HepG2 (cell line): Measurements from ENCODE around the gene FDXACB1. TPM values are rescaled to one million over a fixed set of nuclear protein-coding genes. Genes with fewer than 3 reads are reported as not detected.

Experiments used
- CREBL2 ChIP-seq: sonication (generic); formaldehyde crosslinking; IDR thresholded peaks from 2 replicates; pipeline ENCODE4 v1.8.1; 2023; ENCODE audit warnings: missing genetic modification reagents, mild to moderate bottlenecking, borderline replicate concordance
- DRAP1 ChIP-seq: IDR thresholded peaks from 2 replicates; pipeline ENCODE4 v1.6.1; 2016; ENCODE audit warnings: missing genetic modification reagents, missing compliant biosample characterization
- ERF ChIP-seq: IDR thresholded peaks from 2 replicates; pipeline ENCODE4 v1.6.1; 2018; ENCODE audit warnings: missing biosample characterization, missing genetic modification reagents
- FLYWCH1 ChIP-seq: sonication (generic); formaldehyde crosslinking; IDR thresholded peaks from 2 replicates; pipeline ENCODE4 v1.8.1; 2023; ENCODE audit warnings: mild to moderate bottlenecking, missing genetic modification reagents
- FOXO4 ChIP-seq: sonication (generic); formaldehyde crosslinking; conservative IDR thresholded peaks from 2 replicates; pipeline ENCODE4 v1.8.1; 2023; ENCODE audit warnings: missing genetic modification reagents
- MAX ChIP-seq: IDR thresholded peaks from 2 replicates; pipeline ENCODE4 v1.6.1; 2012; ENCODE audit warnings: inconsistent platforms
- NRL ChIP-seq: sonication (generic); formaldehyde crosslinking; IDR thresholded peaks from 2 replicates; pipeline ENCODE4 v1.5.0; 2020; ENCODE audit warnings: missing genetic modification reagents, mild to moderate bottlenecking, moderate library complexity, borderline replicate concordance
- POLR2AphosphoS2 ChIP-seq: IDR thresholded peaks from 2 replicates; pipeline ENCODE4 v1.6.1; 2011; ENCODE audit warnings: low read depth, low read length, improper control_type of control experiment
- PRPF4 ChIP-seq: fragments of 200-400 bp; formaldehyde crosslinking; IDR thresholded peaks from 2 replicates; pipeline ENCODE4 v1.6.1; 2016; ENCODE audit warnings: low read length, low read depth; ENCODE audit not compliant: poor library complexity, severe bottlenecking
- REL ChIP-seq: sonication (generic); formaldehyde crosslinking; conservative IDR thresholded peaks from 2 replicates; pipeline ENCODE4 v1.8.0; 2022; ENCODE audit warnings: mild to moderate bottlenecking, missing genetic modification reagents, moderate library complexity
- ZBTB25 ChIP-seq: IDR thresholded peaks from 2 replicates; pipeline ENCODE4 v1.6.1; 2018; ENCODE audit warnings: missing genetic modification reagents
- ZNF17 ChIP-seq: sonication (generic); formaldehyde crosslinking; IDR thresholded peaks from 2 replicates; pipeline ENCODE4 v1.5.0; 2020; ENCODE audit warnings: mild to moderate bottlenecking, missing genetic modification reagents
- ZNF224 ChIP-seq: sonication (generic); formaldehyde crosslinking; IDR thresholded peaks from 2 replicates; pipeline ENCODE4 v1.5.0; 2020; ENCODE audit warnings: mild to moderate bottlenecking, missing genetic modification reagents
- ZNF441 ChIP-seq: sonication (generic); formaldehyde crosslinking; IDR thresholded peaks from 2 replicates; pipeline ENCODE4 v1.7.0; 2021; ENCODE audit warnings: missing genetic modification reagents, borderline replicate concordance
- ZNF563 ChIP-seq: sonication (generic); formaldehyde crosslinking; IDR thresholded peaks from 2 replicates; pipeline ENCODE4 v1.8.0; 2022; ENCODE audit warnings: mild to moderate bottlenecking, moderate library complexity, missing genetic modification reagents
- ZNF709 ChIP-seq: sonication (generic); formaldehyde crosslinking; IDR thresholded peaks from 2 replicates; pipeline ENCODE4 v1.5.0; 2020; ENCODE audit warnings: mild to moderate bottlenecking, missing genetic modification reagents
- polyA plus RNA-seq, 8 experiments: library from polyadenylated mRNA; depleted of rRNA in 3 of 8; stranded (reverse) in 7 of 8; unstranded in 1 of 8; fragments of >200 nt; fragmentation: Illumina TruSeq in 4 of 8; extraction: Trizol in 4 of 8; gene quantifications; 2 replicates each; pipeline versions ENCODE4 v1.2.1 to v1.2.3, GENCODE V29; 2011 to 2016; ENCODE audit warnings: low read depth in 4 of 8, missing spikeins in 1 of 8, mixed read lengths in 1 of 8; ENCODE audit not compliant: insufficient read depth in 1 of 8
- total RNA-seq, 5 experiments: library from RNA; depleted of rRNA; stranded (reverse); fragments of >200 nt; fragmentation: Illumina TruSeq; extraction: Trizol; gene quantifications; 2 replicates each; pipeline ENCODE4 v1.2.3, GENCODE V29; 2016; ENCODE audit warnings: low read depth in 1 of 5
- TF ChIP-seq, protein P1 (sequence below): sonication (generic); formaldehyde crosslinking; IDR thresholded peaks from 2 replicates; pipeline ENCODE4 v1.5.1; 2020; ENCODE audit warnings: missing genetic modification reagents, mild to moderate bottlenecking, borderline replicate concordance

FDXACB1 gene
- total and polyA plus RNA-seq, 2 of the 13 experiments (the other 11 are each of a cell fraction or from before 2014, with no cell fraction given): 1.1 to 3.4 TPM

GRCh38 chr11:111926505-111927391 is 47.8 kb upstream of the FDXACB1 start (continued):
- peak; percentile 63; the same call in 1 of the 2 replicates for TF ChIP-seq ZNF563 (CRISPR knock-in tag)
- TF ChIP-seq FLYWCH1: no peak
- TF ChIP-seq MAX: peak; percentile 91
- TF ChIP-seq NRL (CRISPR knock-in tag): 0 out of 2 replicates have a peak, but pooled peaks have one; percentile 36
- TF ChIP-seq REL (CRISPR knock-in tag): no peak
- TF ChIP-seq ZNF709 (CRISPR knock-in tag): 0 out of 2 replicates have a peak, but pooled peaks have one; percentile 45
- peak; percentile 74 for TF ChIP-seq DRAP1 (CRISPR knock-in tag)
- TF ChIP-seq ERF (CRISPR knock-in tag): peak; percentile 63
- TF ChIP-seq ZBTB25: no peak
- no peak for TF ChIP-seq POLR2AphosphoS2
- TF ChIP-seq ZNF224 (CRISPR knock-in tag): peak; percentile 77; the same call in 1 of the 2 replicates
- no peak for TF ChIP-seq ZNF441 (CRISPR knock-in tag)
- no peak for TF ChIP-seq PRPF4
- TF ChIP-seq, protein P1, sequence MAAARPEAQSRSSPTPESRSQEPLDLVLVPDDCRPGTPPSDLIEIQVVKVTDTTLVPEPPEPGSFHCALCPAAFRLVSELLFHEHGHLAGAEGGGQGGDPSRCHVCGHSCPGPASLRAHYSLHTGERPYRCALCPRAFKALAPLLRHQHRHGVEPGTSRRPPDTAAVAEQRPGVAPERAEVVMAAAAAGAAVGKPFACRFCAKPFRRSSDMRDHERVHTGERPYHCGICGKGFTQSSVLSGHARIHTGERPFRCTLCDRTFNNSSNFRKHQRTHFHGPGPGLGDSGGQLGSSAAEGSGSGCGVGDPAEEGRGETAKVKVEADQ (CRISPR knock-in tag): peak; percentile 72; the same call in 1 of the 2 replicates
- no peak for TF ChIP-seq ZNF17 (CRISPR knock-in tag)
- TF ChIP-seq FOXO4 (CRISPR knock-in tag): no peak
- no peak for TF ChIP-seq CREBL2
